K562 (cell line): Measurements from ENCODE around the gene MAP3K4. TPM values are rescaled to one million over a fixed set of nuclear protein-coding genes. Genes with fewer than 3 reads are reported as not detected.

Experiments
- BRCA1 ChIP-seq, 2 experiments: fragments of 450-650 bp in 1 of 2; sonication (generic) in 1 of 2; formaldehyde crosslinking in 1 of 2; IDR thresholded peaks; 2 replicates each; pipeline versions ENCODE4 v1.5.0 to v1.6.1; 2017 to 2020; ENCODE audit warnings: mild to moderate bottlenecking in 1 of 2, missing genetic modification reagents in 1 of 2
- HNRNPUL1 ChIP-seq: fragments of 200-400 bp; formaldehyde crosslinking; IDR thresholded peaks from 2 replicates; pipeline ENCODE4 v1.6.1; 2017; ENCODE audit warnings: low read length
- KAT8 ChIP-seq: fragments of 450-650 bp; IDR thresholded peaks from 2 replicates; pipeline ENCODE4 v1.6.1; 2016; ENCODE audit warnings: low read depth, mild to moderate bottlenecking
- KLF1 ChIP-seq: fragments of 450-650 bp; IDR thresholded peaks from 2 replicates; pipeline ENCODE4 v1.6.1; 2016; ENCODE audit warnings: missing genetic modification characterization, missing compliant biosample characterization
- MAFF ChIP-seq: IDR thresholded peaks from 2 replicates; pipeline ENCODE4 v1.6.1; 2012; ENCODE audit warnings: low read length, improper control_type of control experiment
- NBN ChIP-seq: fragments of 450-650 bp; IDR thresholded peaks from 2 replicates; pipeline ENCODE4 v1.6.1; 2016; ENCODE audit warnings: low read depth, mild to moderate bottlenecking
- POLR2AphosphoS2 ChIP-seq: IDR thresholded peaks from 2 replicates; pipeline ENCODE4 v1.6.1; 2012; ENCODE audit warnings: low read length, improper control_type of control experiment
- POLR2AphosphoS5 ChIP-seq: IDR thresholded peaks from 2 replicates; pipeline ENCODE4 v1.6.1; 2011; ENCODE audit warnings: mild to moderate bottlenecking, low read depth, low read length, moderate library complexity; ENCODE audit not compliant: control insufficient read depth, insufficient read depth
- POLR3A ChIP-seq: IDR thresholded peaks from 2 replicates; pipeline ENCODE4 v1.6.1; 2011; ENCODE audit warnings: borderline replicate concordance, mild to moderate bottlenecking, moderate library complexity; ENCODE audit not compliant: insufficient read length, insufficient read depth; ENCODE audit errors: extremely low read depth
- RBM25 ChIP-seq: fragments of 200-400 bp; formaldehyde crosslinking; IDR thresholded peaks from 2 replicates; pipeline ENCODE4 v1.6.1; 2018; ENCODE audit warnings: low read length, low read depth, moderate library complexity; ENCODE audit not compliant: severe bottlenecking
- SMAD4 ChIP-seq: fragments of 250-450 bp; sonication (Bioruptor Pico); conservative IDR thresholded peaks from 2 replicates; pipeline ENCODE4 v1.8.0; 2021; ENCODE audit warnings: inconsistent platforms, mild to moderate bottlenecking, moderate library complexity
- USF1 ChIP-seq: sonication (generic); formaldehyde crosslinking; IDR thresholded peaks from 2 replicates; pipeline ENCODE4 v1.9.0; 2022; ENCODE audit warnings: mild to moderate bottlenecking, missing genetic modification reagents
- ZC3H8 ChIP-seq: fragments of 450-650 bp; IDR thresholded peaks from 2 replicates; pipeline ENCODE4 v1.6.1; 2017
- ZNF184 ChIP-seq: sonication (generic); formaldehyde crosslinking; IDR thresholded peaks from 2 replicates; pipeline ENCODE4 v1.5.0; 2020; ENCODE audit warnings: missing genetic modification reagents
- ZNF217 ChIP-seq: sonication (generic); formaldehyde crosslinking; IDR thresholded peaks from 2 replicates; pipeline ENCODE4 v1.8.0; 2022; ENCODE audit warnings: mild to moderate bottlenecking, missing genetic modification reagents
- ZNF232 ChIP-seq: sonication (generic); formaldehyde crosslinking; IDR thresholded peaks from 2 replicates; pipeline ENCODE4 v1.8.0; 2022; ENCODE audit warnings: mild to moderate bottlenecking, missing genetic modification reagents
- ZNF668 ChIP-seq: fragments of 250-450 bp; sonication (Bioruptor Pico); IDR thresholded peaks from 2 replicates; pipeline ENCODE4 v1.8.0; 2022; ENCODE audit warnings: mild to moderate bottlenecking, inconsistent platforms
- ZNF707 ChIP-seq: fragments of 250-450 bp; sonication (Bioruptor Pico); conservative IDR thresholded peaks from 2 replicates; pipeline ENCODE4 v1.8.0; 2022; ENCODE audit warnings: inconsistent platforms, mild to moderate bottlenecking, moderate library complexity
- ZSCAN32 ChIP-seq: fragments of 450-650 bp; formaldehyde crosslinking; IDR thresholded peaks from 2 replicates; pipeline ENCODE4 v1.4.0; 2020; ENCODE audit warnings: mild to moderate bottlenecking, moderate library complexity
- polyA plus RNA-seq, 8 experiments: library from polyadenylated mRNA; depleted of rRNA in 4 of 8; stranded (reverse) in 5 of 8; unstranded in 3 of 8; fragments of >200 nt; fragmentation: Nextera tagmentation in 2 of 8; fragmentation: Illumina TruSeq in 1 of 8; extraction: Ambion mirVana in 2 of 8; extraction: Trizol in 1 of 8; gene quantifications; 2 replicates each; pipeline versions ENCODE4 v1.2.1 to v1.2.3, GENCODE V29; 2011 to 2014; ENCODE audit warnings: inconsistent platforms in 1 of 8, missing spikeins in 1 of 8
- total RNA-seq, 7 experiments: library from RNA; depleted of rRNA in 6 of 7; stranded (reverse); fragments of >200 nt in 6 of 7; fragmentation: Illumina TruSeq in 2 of 7; extraction: Trizol in 2 of 7; gene quantifications; 2 replicates each; pipeline versions ENCODE4 v1.2.1 to v1.2.3, GENCODE V29; 2011 to 2021; ENCODE audit warnings: low replicate concordance in 1 of 7
- TF ChIP-seq, protein P1 (sequence below): fragments of 450-650 bp; IDR thresholded peaks from 2 replicates; pipeline ENCODE4 v1.7.1; 2018; ENCODE audit warnings: mild to moderate bottlenecking, low read depth; ENCODE audit not compliant: partially characterized antibody

Gene MAP3K4
- total and polyA plus RNA-seq, 9 of the 15 experiments (the other 6 are each of a cell fraction or from before 2014, with no cell fraction given) = 21.0 to 77.2 (median 48.9) TPM

DNA sequence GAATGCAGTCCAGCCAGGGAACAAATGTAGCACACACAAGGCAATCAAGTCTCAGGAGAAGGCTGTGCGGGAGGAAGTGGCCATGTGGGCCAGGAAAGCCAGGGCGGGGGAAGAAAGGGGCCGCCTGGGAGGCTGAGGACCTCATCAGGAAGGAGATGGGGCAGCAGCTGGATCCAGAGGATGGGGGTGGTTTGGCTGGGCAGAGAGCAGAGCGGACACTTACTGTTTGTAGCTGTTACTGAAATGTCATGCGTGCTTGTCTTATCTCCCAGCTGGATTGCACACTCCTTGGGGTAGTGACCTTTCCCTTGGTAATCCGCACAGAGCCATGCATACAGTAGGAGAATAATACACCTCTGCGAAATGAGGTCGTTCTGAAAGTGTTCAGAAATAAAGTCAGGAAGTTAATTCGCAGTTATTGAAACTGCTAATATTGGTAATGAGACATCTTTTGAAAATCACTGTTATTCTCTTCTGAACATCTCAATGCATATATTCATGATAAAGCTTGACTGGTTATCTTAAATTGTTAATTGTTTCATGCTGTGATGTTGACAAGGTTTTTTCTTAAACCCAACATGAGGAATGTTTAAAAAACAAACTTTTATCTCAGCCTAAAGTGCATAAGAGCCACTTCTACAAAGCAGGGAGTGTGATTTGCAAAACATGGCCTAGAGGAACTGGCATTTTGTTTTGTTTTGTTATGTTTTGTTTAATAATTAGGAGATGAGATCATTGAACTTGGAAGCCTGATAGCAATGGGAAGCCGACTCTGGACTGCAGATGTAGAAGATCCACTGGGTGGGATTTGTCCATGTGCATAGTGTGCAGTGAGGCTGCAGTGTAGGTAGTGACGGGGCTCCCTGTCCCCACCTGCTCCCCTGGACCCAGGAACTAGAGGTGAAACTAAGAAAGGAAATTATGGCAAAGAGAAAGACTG, 18.0 kb upstream of the MAP3K4 start (continued):
- TF ChIP-seq POLR3A = no peak
- 0 out of 2 replicates have a peak, but pooled peaks have one; percentile 28 for TF ChIP-seq POLR2AphosphoS5
- TF ChIP-seq HNRNPUL1 = no peak
- TF ChIP-seq ZSCAN32 (CRISPR knock-in tag) = no peak
- no peak for TF ChIP-seq ZC3H8
- TF ChIP-seq ZNF707 (CRISPR knock-in tag) = no peak
- TF ChIP-seq SMAD4 (CRISPR knock-in tag) = 0 out of 2 replicates have a peak, but pooled peaks have one; percentile 49
- TF ChIP-seq ZNF668 (CRISPR knock-in tag) = no peak
- TF ChIP-seq ZNF184 = no peak
- no peak for TF ChIP-seq POLR2AphosphoS2
- no peak for TF ChIP-seq KLF1 (tag)
- no peak for TF ChIP-seq RBM25
- TF ChIP-seq ZNF217 (CRISPR knock-in tag) = no peak
- no peak for TF ChIP-seq BRCA1 (IDR thresholded peaks at IDR 0.05)
- no peak for TF ChIP-seq BRCA1 (CRISPR knock-in tag; IDR thresholded peaks at IDR 0.05)
- TF ChIP-seq, protein P1, sequence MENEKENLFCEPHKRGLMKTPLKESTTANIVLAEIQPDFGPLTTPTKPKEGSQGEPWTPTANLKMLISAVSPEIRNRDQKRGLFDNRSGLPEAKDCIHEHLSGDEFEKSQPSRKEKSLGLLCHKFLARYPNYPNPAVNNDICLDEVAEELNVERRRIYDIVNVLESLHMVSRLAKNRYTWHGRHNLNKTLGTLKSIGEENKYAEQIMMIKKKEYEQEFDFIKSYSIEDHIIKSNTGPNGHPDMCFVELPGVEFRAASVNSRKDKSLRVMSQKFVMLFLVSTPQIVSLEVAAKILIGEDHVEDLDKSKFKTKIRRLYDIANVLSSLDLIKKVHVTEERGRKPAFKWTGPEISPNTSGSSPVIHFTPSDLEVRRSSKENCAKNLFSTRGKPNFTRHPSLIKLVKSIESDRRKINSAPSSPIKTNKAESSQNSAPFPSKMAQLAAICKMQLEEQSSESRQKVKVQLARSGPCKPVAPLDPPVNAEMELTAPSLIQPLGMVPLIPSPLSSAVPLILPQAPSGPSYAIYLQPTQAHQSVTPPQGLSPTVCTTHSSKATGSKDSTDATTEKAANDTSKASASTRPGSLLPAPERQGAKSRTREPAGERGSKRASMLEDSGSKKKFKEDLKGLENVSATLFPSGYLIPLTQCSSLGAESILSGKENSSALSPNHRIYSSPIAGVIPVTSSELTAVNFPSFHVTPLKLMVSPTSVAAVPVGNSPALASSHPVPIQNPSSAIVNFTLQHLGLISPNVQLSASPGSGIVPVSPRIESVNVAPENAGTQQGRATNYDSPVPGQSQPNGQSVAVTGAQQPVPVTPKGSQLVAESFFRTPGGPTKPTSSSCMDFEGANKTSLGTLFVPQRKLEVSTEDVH = no peak
- no peak for TF ChIP-seq NBN
- no peak for TF ChIP-seq ZNF232 (CRISPR knock-in tag)
- no peak for TF ChIP-seq USF1 (CRISPR knock-in tag)
- TF ChIP-seq MAFF = no peak
- no peak for TF ChIP-seq KAT8
